GM19467 (cell line): ENCODE measurements around the gene TRAPPC3.
"Not testable (repeated sequence)": the region's sequence is repeated elsewhere in the genome, so short reads cannot be mapped to it uniquely, and the experiment has no call there.

Experiments
- ATAC-seq: cut with Tn5 transposase; IDR thresholded peaks from one replicate; pipeline ENCODE4 v1.9.1; 2021; ENCODE audit warnings: mild to moderate bottlenecking, moderate library complexity; ENCODE audit not compliant: unreplicated experiment

The TRAPPC3 gene

GRCh38 chr1:36166938-36167905, 17.9 kb upstream of the TRAPPC3 start:
- ATAC-seq: no peak

DNA sequence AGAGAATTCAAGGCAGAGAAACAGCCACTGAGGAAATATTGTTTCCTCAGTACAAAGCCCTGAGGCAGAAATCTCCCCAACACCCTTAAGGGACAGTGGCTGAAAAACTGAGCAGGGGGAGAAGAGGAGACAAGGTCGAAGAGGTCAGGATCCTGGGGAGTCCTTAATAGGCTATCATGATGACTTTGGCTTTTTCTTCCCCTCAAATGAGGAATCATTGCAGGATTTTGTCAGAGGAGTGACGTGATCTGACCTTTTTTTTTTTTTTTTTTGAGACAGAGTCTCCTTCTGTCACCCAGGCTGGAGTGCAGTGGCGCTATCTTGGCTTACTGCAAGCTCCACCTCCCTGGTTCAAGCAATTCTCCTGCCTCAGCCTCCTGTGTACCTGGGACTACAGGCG, 16.9 kb upstream of the TRAPPC3 start:
- no peak for ATAC-seq

GRCh38 chr1:36165145-36165544, 15.9 kb upstream of the TRAPPC3 start:
- ATAC-seq: no peak

DNA sequence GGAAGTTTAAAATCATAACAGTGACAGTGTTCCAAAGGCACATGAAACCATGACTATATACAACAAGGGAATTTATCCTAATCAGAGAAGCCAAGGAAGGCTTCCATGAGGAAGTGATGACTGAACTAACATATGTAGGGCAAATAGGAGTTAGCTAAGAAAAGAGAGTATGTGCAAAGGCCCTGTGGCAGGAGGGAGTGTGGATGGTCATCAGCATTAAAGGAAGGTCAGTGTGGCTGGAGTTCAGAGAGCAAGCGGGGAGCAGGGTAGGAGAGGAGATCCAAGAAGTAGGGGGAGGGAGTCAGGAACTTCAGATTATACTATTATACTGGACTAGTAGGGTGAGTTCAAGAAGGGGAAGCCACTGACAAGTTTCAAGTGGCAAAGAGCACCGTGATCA, 15.1 kb upstream of the TRAPPC3 start:
- ATAC-seq: no peak

DNA sequence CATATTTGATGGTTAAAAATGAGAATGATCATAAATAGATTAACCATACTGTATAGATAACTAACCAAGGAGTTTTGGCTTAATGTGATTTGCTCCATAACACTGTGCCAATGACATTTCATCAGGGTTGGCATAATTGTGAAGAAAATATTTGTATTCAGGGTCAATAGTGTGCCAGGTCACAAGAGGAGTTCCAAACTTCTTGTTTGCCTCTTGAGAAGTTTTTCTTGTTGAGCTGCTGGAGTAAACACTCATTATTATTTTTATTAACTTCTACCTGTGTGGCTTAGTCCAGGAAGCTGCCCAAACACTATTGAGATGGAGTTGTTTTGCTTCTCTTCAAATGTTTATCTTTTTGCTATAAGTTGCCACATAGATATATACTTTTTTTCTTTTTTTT, 14.1 kb upstream of the TRAPPC3 start:
- no peak for ATAC-seq

- no peak for ATAC-seq
Measured at GRCh38 chr1:36162680-36163239, 13.5 kb upstream of the TRAPPC3 start.

DNA sequence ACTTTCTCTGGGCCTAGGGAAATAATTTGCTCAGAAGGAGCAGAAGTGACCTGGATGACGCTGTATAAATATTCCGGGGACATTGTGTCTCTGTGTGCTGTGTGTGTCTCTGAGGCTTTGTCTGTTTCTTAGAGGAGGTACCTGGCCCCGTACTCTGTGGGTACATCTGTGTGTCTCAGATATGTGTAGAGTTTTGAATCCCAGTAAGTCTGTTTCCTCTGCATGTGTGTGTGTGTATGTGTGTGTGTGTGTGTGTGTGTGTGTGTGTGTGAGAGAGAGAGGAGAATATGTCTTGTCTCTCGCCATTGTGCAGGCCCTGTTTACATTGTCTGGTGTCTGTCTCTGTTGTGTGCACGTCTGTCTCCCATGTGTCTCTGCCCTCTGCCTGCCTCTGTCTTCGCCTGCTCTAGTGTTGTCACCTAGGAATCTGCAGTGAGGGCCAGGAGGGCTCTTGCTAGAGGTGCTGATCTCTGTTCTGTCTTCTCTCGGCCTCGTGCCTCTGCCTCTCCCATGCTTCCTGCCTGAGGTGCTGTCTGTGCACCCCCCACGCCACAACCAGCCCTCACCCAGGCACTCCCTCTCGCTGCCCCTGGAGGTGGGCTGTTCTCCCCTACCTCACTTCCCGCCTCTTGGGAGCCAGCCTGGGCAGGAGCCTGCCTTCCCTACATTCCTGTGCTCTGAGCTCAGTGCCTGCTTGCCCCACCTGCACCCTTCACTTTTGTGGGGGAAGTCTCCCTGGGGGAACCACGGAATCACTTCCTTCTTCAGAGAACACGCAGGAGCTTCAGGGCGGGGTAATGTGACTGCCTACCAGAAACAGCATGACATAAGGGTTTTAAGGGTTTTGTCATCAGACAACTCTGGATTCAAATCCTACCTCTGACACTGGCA, 12.6 kb upstream of the TRAPPC3 start:
- ATAC-seq: no peak

- no peak for ATAC-seq
Measured at GRCh38 chr1:36160949-36161485, 11.7 kb upstream of the TRAPPC3 start.

DNA sequence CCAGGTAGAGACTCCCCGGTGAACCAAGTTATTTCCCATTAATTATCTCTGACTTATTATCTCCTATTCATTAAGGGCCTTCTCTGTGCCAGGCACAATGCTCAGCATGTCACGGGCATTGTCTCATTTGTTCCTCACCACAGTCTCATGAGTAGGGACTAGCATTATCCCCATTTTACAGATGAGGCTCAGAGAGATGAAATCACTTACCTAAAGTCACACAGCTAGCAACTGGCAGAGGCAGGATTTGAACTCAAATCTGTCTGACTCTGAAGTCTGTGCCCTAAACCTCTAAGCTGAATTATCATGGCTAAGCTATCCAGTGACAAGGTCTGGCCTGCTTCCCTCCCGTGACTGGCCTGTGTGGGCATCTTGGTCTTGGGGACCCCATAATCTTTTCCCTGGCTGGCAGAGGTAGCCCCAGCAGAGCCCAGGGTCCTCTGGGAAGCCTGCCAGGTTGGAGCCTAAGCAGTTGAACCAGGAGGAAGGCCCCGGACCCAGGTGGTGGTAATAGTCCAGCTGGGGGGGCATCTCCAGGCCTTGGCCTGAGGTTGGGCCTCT, 11.2 kb upstream of the TRAPPC3 start:
- ATAC-seq: no peak

DNA sequence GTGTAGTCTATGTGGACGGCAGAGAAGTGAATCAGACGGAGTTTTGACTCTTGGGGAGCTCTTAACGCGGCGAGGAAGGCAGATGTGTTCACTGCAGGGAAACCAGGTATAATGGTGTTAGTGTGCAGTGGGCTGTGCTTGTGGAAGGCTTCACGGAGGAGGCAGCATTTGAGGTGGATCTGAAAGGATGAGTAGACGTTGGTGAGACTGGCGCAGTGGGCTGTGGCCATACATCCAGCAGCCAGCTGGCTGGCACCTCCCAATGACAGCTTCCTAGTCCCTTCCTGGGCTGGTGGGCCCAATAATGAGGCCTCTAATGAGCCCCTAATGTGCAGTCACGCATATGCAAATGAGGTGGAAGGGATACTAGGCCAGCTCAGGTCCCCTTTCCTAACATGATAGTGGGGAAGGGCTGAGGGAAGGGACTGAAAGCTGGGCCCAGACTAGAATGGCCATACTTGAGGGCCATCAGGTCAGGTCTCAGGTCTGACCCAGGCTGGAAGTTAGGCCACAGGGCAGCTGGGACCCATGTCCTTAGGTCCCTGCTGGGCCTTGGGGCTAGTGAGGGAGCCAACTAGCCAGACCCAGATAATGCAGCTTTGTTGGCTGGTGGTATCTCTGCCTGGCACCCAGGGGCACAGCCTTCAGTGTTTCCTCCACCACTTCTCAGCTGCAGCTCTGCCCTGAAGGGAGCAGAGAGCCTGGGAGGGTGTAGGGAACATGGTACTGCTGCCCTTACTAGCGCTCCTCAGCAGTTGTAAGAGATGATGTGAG, 10.5 kb upstream of the TRAPPC3 start:
- ATAC-seq: no peak

DNA sequence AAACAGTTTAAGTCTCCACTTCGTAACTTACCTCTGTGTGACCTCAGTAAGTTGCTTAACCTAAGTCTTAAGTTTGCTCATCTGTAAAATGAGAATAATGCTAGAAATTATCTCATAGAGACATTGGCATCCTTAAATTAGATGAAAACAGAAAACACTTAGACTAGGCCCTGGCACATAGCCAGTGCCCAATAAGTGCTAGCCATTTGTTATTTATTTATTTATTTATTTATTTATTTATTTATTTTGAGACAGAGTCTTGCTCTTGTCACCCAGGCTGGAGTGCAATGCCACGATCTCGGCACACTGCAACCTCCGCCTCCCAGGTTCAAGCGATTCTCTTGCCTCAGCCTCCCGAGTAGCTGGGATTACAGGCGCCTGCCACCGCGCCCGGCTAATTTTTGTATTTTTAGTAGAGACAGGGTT, 9.6 kb upstream of the TRAPPC3 start:
- ATAC-seq: not testable (repeated sequence)

GRCh38 chr1:36157973-36158826, 8.9 kb upstream of the TRAPPC3 start:
- no peak for ATAC-seq

DNA sequence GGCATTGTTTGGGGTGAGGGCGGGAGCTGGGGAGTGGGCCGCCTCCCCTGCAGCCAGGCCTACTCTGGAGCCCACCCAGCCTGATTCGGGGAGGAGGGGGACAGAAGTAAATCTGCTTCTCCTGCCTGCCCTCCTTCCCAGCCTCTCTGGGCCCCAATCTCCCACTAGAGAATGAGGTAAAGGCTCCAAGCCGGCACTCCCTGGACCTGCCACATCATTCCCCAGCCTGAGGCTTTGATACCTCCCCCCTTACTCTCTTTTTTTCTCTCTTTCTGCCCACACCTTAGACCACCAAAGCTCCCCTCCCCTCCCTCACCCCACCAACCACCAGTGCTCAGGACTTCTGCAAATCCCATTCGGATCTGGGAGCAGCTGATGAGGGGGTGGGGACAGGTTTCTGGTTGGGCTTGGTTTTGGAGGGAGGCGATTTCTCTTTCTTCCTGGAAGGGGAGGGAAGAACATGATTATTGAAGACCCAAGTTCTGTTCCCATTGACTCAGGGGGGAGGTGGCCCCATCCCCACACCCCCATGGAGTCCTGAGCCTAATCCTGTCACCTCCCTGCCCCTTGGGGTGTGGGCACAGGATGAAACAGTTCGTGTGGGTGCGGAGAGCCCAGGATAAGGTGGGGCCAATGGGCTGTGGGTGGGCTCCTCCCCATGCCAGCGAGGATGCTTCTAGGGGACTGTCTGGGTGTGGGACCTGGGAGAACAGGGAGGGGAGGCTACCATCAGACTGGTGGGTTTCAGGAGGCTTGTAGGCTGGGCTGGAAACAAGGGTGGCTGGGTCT, 8.0 kb upstream of the TRAPPC3 start:
- ATAC-seq: no peak

- peak; percentile 11 for ATAC-seq
Measured at GRCh38 chr1:36156329-36157114, 7.2 kb upstream of the TRAPPC3 start.

- peak; percentile 44 for ATAC-seq
Measured at GRCh38 chr1:36155408-36156328, 6.4 kb upstream of the TRAPPC3 start, which contains the start of gene MAP7D1. TSS of gene MAP7D1 (plus strand) at chr1:36156160. CDS start at chr1:36156418, 258 bp downstream.

DNA sequence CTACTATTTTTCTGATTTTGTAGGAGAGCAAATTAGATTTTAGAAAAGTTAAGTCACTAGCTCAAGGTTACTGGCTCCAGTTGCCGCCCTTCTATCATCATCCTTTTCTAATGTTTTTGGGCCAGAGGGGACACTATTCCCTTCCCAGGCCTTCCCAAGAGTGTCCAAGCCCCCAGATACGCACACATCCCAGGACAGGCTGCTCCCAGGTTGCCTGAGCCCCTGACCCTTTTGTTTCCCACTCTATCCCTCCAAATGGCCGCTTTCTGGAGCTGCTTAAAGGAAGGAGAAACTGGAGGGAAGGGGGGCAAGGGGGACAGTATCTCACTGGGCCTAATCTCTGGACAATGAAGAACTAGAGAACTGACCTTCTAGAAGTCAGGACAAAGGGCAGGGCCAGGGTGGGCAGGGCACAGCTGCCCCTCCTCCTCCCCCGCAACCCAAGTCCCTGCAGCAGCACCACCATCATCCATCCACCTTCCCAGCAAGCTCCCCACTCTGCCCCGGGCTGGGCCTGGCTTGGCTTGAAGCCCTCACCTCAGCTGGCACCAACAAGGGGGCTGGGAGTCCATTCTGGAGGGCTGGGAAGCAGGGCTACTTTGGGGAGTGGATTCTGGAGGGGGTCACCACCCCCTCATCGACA, 5.6 kb upstream of the TRAPPC3 start:
- no peak for ATAC-seq
